Adrenal gland (tissue), 5 donors: ENCODE data around the gene TGFBR1.

Experiments
- CTCF ChIP-seq, 6 experiments: fragments of 450-650 bp in 4 of 6; fragments of 200-600 bp in 2 of 6; sonication (generic) in 1 of 6; IDR thresholded peaks; 1 replicate in 5 of 6; 2 replicates in 1 of 6; pipeline versions ENCODE4 v1.5.1 to v1.8.0; 2016 to 2021; ENCODE audit warnings: antibody characterized with exemption in 6 of 6, mild to moderate bottlenecking in 2 of 6, moderate library complexity in 1 of 6
- POLR2A ChIP-seq, 2 donors: fragments of 450-650 bp; IDR thresholded peaks; one replicate each; pipeline ENCODE4 v1.6.1; 2017; ENCODE audit warnings: antibody characterized with exemption in 2 of 2, mild to moderate bottlenecking in 2 of 2, moderate library complexity in 1 of 2
- donor health status: DM: no; HTN: no; CAD: no.

- TF ChIP-seq CTCF (IDR thresholded peaks at IDR 0.05) (no peak), POLR2A (IDR thresholded peaks at IDR 0.05) (no peak)
These were observed 20.5 kb downstream of the TGFBR1 start for GRCh38 chr9:99125446-99125845.
